ENCODE results near the gene HTR4. TPM values are rescaled to one million over a fixed set of nuclear protein-coding genes. Genes with fewer than 3 reads are reported as not detected.

HTR4 gene
- total RNA-seq, 1 donor from 2014 or later, result 0.27 TPM

- Mint-ChIP-seq H3K36me3 (peaks cover 16% of the 10 kb centered on the region), H3K4me3 (no peak overlapping the region), H3K27ac (no peak overlapping the region), H3K27me3 (ENCODE audit: low read depth) (peaks cover 2% of the 10 kb centered on the region), H3K9me3 (peaks cover 36% of the 10 kb centered on the region), H3K4me1 (peaks cover 10% of the 10 kb centered on the region)
- TF ChIP-seq, protein P1, sequence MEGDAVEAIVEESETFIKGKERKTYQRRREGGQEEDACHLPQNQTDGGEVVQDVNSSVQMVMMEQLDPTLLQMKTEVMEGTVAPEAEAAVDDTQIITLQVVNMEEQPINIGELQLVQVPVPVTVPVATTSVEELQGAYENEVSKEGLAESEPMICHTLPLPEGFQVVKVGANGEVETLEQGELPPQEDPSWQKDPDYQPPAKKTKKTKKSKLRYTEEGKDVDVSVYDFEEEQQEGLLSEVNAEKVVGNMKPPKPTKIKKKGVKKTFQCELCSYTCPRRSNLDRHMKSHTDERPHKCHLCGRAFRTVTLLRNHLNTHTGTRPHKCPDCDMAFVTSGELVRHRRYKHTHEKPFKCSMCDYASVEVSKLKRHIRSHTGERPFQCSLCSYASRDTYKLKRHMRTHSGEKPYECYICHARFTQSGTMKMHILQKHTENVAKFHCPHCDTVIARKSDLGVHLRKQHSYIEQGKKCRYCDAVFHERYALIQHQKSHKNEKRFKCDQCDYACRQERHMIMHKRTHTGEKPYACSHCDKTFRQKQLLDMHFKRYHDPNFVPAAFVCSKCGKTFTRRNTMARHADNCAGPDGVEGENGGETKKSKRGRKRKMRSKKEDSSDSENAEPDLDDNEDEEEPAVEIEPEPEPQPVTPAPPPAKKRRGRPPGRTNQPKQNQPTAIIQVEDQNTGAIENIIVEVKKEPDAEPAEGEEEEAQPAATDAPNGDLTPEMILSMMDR (IDR thresholded peaks at IDR 0.05; ENCODE audit: unreplicated experiment), result no peak
- no peak for DNase-seq (ENCODE audit: low spot score in 2 of 2, unreplicated experiment in 2 of 2)
These were observed 32.3 kb upstream of the HTR4 start for GRCh38 chr5:148686660-148687059.

GRCh38 chr5:148685520-148686134 lies 31.3 kb upstream of the HTR4 start:
- no peak for DNase-seq (ENCODE audit: low spot score in 2 of 2, unreplicated experiment in 2 of 2)
- Mint-ChIP-seq H3K9me3 (peaks cover 26% of the 10 kb centered on the region), H3K27ac (no peak overlapping the region), H3K27me3 (ENCODE audit: low read depth) (peaks cover 2% of the 10 kb centered on the region), H3K4me3 (no peak overlapping the region), H3K4me1 (peaks cover 10% of the 10 kb centered on the region), H3K36me3 (peaks cover 11% of the 10 kb centered on the region)
- TF ChIP-seq, protein P1 (IDR thresholded peaks at IDR 0.05; ENCODE audit: unreplicated experiment), result no peak

DNA sequence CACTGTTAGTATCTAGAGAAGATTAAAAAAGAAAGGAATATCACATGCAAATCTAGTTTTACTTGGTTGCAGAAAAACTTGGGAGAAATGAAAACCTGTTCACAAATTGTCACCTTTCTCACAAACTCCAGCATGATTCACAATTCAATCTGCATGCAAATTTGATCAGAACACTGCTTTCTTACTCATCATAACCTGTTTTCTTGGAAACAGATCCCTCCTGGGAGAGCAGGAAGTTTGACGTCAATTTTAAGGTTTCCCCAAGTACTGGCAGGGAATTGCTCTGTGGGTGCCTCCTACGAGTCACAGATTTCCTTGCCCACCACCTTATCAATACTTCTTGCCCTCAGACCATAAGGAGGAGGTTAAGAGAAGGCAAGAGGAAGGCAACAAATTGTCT lies 30.2 kb upstream of the HTR4 start:
- TF ChIP-seq, protein P1 (IDR thresholded peaks at IDR 0.05; ENCODE audit: unreplicated experiment), result no peak
- peaks cover 9% of the 10 kb centered on the region for H3K36me3 Mint-ChIP-seq
- peaks cover 10% of the 10 kb centered on the region for H3K4me1 Mint-ChIP-seq
- peaks cover 16% of the 10 kb centered on the region for H3K9me3 Mint-ChIP-seq
- no peak overlapping the region for H3K4me3 Mint-ChIP-seq
- DNase-seq (ENCODE audit: low spot score in 2 of 2, unreplicated experiment in 2 of 2), result no peak
- H3K27me3 Mint-ChIP-seq (ENCODE audit: low read depth), result peaks cover 2% of the 10 kb centered on the region
- H3K27ac Mint-ChIP-seq, result no peak overlapping the region

- no peak overlapping the region for H3K4me3 Mint-ChIP-seq
- TF ChIP-seq, protein P1 (IDR thresholded peaks at IDR 0.05; ENCODE audit: unreplicated experiment), result no peak
- H3K9me3 Mint-ChIP-seq, result peaks cover 9% of the 10 kb centered on the region
- H3K27me3 Mint-ChIP-seq (ENCODE audit: low read depth), result peaks cover 2% of the 10 kb centered on the region
- no peak overlapping the region for H3K27ac Mint-ChIP-seq
- H3K36me3 Mint-ChIP-seq, result peaks cover 3% of the 10 kb centered on the region
- no peak for DNase-seq (ENCODE audit: low spot score in 2 of 2, unreplicated experiment in 2 of 2)
- peaks cover 10% of the 10 kb centered on the region for H3K4me1 Mint-ChIP-seq
These were observed 29.3 kb upstream of the HTR4 start for GRCh38 chr5:148683651-148684050.

DNA sequence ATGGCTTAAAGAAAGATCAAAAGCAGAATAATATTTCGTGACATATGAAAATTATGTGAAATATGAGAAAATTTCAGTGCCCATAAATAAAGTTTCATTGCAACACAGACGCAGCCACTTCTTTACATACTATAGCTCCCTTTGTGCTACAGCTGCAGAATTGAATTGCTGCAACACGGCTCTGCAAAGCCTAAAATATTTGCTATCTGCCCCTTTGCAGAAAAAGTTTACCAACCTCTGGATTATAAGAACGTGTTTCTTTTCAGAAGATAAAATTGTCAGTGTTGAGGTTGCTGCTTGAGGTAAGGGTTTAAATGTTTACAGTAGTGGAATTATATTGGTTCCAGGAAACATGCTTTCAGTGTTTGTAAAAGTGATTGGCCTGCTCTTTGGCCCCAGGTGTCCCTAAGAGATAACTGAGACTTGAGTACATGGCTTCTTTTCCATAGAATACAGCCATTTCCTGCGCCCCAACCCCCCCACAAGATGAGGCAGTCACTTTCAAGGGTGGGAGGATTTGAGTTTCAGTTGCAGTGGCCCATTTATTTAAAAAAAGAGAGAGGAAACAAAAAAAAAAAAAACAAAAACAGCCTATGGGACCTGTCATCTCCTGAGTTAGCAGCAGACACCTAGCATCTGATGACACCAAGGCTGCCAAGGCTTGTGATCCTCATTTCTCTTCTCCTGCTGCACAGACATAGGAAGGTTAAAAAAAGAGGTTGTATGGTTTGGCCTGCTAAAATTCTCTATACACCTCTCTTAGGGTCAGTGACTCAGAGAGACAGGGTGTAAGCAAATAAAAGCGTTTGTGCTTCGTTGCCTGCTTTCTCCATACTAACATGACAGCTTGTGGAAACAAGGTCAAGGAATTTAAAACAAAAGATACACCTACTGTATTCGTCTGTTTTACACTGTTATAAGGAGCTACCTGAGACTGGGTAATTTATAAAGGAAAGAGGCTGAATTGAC lies 28.0 kb upstream of the HTR4 start:
- Mint-ChIP-seq H3K9me3 (no peaks in the 10 kb centered on the region), H3K27me3 (ENCODE audit: low read depth) (peaks cover 2% of the 10 kb centered on the region), H3K36me3 (no peaks in the 10 kb centered on the region), H3K27ac (no peak overlapping the region), H3K4me1 (peaks cover 10% of the 10 kb centered on the region), H3K4me3 (no peak overlapping the region)
- DNase-seq (ENCODE audit: low spot score in 2 of 2, unreplicated experiment in 2 of 2), result no peak
- TF ChIP-seq, protein P1 (IDR thresholded peaks at IDR 0.05; ENCODE audit: unreplicated experiment), result no peak
